ENCODE measurements around the gene TENT5C. TPM values are rescaled to one million over a fixed set of nuclear protein-coding genes. Genes with fewer than 3 reads are reported as not detected.

TENT5C gene
- polyA plus RNA-seq, 10 donors = 2.3 to 12.7 (median 4.2) TPM

- DNase-seq = peak in 1 of 3 donors; percentile 17
Observed at GRCh38 chr1:117612517-117613248, 6.8 kb downstream of the TENT5C start.

DNA sequence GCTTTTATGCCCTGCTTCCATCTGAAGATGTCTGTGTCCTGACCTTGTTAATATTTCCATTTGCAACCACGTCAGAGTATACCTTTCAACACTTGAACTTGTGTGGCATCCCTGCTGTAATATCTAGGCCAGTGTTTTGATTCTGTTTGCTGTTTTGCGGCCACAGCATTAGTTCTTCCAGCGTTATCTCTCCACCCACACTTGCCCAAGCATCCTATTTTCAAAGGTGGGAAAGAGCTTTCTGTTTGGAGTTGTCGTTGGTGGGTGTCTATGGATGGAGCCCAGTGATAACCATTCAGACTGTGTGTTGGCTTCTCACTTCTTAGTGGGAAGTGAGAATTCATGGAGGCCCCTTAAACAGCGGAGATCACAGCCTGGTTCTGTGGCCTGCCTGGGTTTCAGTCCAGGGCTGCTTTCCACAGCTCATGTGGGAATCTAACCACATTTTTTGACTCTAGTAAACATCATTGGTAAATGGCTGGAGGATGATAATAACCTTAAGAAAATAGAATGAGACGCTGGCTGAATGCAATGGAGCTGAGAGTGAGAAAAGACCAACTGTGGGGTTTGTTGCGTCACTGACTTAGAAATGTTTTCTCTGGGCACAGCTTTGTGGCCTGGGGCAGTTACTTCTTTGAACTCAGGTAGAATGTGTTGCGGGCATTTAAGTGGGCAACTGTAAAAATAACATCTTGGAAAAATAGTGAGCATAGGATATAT is 7.6 kb downstream of the TENT5C start:
- no peak for DNase-seq

DNA sequence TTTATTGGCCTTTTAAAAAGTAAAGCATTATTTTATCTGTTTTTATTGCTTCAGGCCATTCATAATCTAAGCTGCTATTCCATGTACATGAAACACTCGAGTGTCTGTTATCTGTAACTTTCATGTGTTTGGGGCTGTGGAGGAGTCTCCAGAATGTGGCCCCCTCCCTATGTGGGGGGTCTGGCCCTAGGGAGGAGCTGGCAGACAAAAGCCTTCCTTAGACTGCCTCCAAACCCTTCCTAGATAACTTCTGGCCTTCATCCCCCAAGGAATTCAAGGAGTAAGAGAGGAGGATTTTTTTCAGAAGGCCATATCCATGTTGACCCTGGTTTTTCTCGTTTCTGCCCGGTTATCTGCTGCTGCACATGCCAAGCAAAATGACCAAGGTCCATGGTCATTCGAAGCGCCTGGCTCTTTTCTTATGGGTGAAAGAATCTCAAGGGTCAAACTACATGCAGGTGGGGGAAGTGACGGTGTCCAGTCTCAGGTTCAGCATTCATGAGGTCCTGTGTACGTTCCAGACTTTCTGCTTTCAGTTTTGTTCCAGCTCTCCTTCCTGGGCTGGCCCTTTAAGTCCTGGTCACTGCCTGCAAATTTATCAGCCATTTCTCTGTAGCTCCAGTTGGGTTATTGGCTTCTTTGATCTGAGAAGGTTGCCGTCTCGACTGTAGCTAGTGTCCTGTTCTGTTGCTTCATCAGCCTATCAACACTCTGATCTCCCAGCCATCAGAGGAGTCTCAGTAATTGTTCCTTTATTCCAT is 8.3 kb downstream of the TENT5C start:
- DNase-seq = no peak

DNA sequence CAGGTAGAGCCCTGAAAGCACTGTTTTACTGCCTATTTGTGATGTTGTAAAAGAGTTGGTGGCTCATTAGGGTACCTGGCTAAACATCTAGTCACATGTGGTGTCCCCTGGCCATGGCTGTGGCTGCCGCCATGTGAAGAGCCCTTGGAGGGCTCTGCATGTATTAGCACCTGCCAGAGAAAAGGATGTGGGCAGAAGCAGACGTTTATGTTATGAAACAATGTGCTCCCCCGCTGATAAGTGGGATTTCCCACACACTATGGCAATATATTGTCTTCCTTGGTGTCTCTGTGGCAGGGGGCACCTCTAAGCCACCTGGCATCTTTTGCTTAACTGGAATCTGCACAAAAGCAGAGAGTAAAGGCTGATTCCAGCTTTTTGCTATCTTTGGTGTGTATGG is 9.6 kb downstream of the TENT5C start:
- no peak for DNase-seq

DNA sequence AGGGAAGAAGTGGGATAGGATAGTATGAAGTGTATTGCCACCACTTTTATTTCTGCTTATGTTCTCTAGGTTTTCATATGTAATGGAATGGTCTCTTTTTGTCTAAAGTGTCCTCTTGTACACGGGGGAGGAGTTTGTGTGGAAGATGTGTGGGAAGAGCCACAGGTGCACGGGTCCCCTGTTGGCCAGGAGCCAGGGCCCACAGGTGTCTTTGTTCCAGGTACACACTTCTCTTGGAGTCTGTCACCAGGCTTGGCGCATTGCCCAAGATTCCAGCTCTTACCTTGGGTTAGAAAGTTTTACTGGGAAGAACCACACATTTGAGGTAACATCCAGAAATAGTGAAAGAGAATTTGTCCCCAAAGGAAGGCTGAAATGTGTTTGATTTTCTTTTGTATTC is 10.5 kb downstream of the TENT5C start:
- DNase-seq = no peak

- no peak for DNase-seq
Observed at GRCh38 chr1:117616967-117617366, 11.1 kb downstream of the TENT5C start.

DNA sequence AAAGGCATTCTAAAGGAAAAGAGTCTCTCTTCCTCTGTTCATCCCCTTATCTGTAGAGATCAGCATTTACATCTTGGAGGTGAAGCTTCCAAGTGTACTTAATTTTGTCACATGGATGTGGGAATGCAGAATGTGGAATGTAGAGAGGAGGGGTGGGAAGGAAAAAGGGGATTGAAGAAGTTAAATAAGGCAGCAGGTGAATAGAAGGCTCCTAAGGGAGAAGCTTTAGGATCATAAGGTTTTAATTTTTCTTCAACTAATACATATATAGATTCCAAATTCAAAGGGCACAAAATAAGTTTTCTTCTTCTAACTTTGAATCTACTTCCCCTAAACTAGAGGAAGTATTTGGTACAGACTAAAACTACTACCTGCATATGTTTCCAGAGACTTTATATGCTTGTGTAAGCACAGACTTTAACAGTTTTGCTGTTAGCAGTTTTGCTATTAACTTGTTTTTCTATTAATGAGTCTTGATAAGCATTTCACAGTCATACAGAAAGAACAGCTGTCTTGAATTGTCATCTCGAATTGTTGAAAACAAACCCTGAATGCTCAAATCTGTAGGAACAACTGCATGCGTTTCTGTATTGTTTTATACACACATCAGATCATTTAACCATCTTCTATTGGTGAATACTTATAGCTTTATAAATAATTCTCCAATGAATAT is 12.7 kb downstream of the TENT5C start:
- no peak for DNase-seq

DNA sequence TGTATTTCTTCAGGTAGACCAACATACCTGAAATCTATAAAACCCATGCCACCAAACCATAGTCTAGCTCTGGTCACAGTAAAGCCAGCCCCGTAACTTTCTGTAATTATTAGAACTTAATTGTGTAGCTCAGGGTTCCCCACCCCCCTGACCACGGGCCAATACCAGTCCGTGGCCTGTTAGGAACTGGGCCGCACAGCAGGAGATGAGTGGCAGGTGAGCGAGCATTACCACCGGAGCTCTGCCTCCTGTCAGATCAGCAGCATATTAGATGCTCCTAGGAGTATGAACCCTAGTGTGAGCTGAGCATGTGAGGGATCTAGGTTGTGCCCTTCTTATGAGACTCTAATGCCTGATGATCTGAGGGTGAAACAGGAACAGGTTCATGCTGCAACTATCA is 14.6 kb downstream of the TENT5C start:
- no peak for DNase-seq

- no peak for DNase-seq
Observed at GRCh38 chr1:117621316-117621715, 15.5 kb downstream of the TENT5C start.

GRCh38 chr1:117622726-117623125 is 16.9 kb downstream of the TENT5C start:
- DNase-seq = no peak

DNA sequence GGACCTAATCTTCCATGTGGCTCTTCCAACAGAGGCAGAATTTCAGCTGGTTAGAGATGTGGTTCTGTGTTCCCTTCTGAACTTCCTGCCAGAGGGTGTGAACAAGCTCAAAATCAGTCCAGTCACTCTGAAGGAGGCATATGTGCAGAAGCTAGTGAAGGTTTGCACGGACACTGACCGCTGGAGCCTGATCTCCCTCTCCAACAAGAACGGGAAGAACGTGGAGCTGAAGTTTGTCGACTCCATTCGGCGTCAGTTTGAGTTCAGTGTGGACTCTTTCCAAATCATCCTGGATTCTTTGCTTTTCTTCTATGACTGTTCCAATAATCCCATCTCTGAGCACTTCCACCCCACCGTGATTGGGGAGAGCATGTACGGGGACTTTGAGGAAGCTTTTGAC is 17.3 kb downstream of the TENT5C start:
- no peak for DNase-seq

DNA sequence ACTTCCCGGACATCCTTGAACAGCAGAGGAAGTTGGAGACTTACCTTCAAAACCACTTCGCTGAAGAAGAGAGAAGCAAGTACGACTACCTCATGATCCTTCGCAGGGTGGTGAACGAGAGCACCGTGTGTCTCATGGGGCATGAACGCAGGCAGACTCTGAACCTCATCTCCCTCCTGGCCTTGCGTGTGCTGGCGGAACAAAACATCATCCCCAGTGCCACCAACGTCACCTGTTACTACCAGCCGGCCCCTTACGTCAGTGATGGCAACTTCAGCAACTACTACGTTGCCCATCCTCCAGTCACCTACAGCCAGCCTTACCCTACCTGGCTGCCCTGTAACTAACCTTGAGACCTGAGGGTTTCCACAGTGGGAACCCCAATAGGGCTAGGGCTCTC is 17.9 kb downstream of the TENT5C start:
- no peak for DNase-seq

DNA sequence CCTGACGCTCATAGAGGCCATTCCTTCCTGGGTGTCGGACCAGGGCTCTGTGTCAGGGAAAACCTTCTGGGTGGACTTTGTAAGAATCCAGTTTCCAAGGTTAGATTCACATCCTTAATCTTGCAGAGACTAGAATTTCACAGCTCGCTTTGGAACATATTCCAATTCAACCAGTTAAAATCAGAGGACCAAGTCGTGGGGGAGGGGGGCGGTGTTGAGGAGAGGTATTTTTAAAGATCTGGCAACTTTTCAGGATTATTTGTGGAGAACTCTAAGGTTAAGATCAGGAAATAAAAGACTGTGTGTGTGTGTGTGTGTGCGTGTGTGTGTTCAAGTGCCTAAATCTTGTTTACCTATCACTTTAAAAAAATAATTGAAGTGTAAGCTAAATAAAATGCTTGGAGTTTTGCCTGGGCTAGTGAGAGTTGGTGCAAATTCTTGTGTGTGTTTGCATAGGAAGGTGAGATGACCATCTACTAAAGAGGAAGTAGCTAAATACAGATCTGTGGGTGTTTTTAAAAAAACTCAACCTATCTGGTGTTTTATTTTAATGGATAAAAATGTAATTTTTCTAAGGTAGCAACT is 21.8 kb downstream of the TENT5C start:
- DNase-seq = no peak

GRCh38 chr1:117628343-117628742 is 22.5 kb downstream of the TENT5C start:
- DNase-seq = no peak

DNA sequence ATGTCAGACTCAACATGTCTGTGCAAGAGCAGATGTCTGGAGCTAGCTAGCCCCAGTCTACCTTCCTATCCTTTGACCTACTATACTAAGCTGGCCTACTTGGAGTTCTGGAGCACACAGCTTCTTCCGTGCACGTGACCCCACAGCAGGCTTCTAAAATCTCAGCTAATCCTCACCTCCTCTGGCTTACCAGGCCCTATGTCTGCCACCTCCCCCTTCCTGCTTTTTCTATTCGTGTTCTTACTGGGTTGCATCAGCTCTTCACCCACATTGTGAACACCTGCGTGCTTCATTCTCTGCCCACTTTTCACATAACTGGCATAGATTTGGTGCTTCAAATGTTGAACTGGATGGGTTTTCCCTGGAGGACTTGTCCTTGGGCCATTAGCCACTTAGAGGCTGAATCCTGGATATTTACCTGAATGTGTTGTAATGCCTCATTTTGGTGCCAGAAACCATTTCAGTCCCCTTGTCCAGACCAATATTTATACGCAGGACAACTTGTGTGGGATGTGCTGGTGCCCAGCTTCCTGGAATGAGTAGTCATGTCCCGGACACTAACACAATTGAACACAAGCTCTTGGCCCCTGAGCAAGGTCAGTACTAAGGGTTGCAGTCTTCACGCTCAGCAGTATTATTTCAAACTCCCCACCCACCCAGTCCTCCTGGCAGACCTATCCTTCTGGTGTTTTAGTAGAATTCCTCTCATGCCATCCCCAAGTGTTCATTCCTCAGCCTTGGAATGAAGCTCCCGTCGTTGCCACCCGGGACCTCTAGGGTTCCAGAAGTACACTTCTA is 24.0 kb downstream of the TENT5C start:
- no peak for DNase-seq

GRCh38 chr1:117630423-117630998 is 24.7 kb downstream of the TENT5C start:
- DNase-seq = no peak

- DNase-seq = no peak
Observed at GRCh38 chr1:117631359-117632160, 25.7 kb downstream of the TENT5C start.

GRCh38 chr1:117632269-117633067 is 26.6 kb downstream of the TENT5C start:
- no peak for DNase-seq

GRCh38 chr1:117633068-117633345 is 27.2 kb downstream of the TENT5C start:
- DNase-seq = no peak

All from muscle of back (tissue), 11 donors.